SH-SY5Y (cell line): ENCODE measurements around the gene RAB6B.

Source experiments
- GATA2 ChIP-seq: IDR thresholded peaks from 2 replicates; pipeline ENCODE4 v1.6.1; 2011; ENCODE audit warnings: mild to moderate bottlenecking, low read depth, low read length
- GATA3 ChIP-seq: IDR thresholded peaks from 2 replicates; pipeline ENCODE4 v1.6.1; 2011; ENCODE audit warnings: low read depth, mild to moderate bottlenecking, low read length, moderate library complexity

- TF ChIP-seq GATA2 (no peak), GATA3 (no peak)
Observed at GRCh38 chr3:133932009-133932408, 36.3 kb upstream of the RAB6B start.
